Hippocampal formation (tissue), 2 donors: Measurements from ENCODE around the gene HHLA2.
A peak's percentile ranks its signal among the peaks of the same experiment; 100 is the strongest.
"Not testable (repeated sequence)": the region's sequence is repeated elsewhere in the genome, so short reads cannot be mapped to it uniquely, and the experiment has no call there.

Source experiments
- DNase-seq, 2 donors: peaks; one replicate each; lab custom pipeline; 2025; lab: John Stamatoyannopoulos, UW

Gene HHLA2

GRCh38 chr3:108342837-108343486 lies 46.6 kb downstream of the HHLA2 start:
- DNase-seq, result no peak

DNA sequence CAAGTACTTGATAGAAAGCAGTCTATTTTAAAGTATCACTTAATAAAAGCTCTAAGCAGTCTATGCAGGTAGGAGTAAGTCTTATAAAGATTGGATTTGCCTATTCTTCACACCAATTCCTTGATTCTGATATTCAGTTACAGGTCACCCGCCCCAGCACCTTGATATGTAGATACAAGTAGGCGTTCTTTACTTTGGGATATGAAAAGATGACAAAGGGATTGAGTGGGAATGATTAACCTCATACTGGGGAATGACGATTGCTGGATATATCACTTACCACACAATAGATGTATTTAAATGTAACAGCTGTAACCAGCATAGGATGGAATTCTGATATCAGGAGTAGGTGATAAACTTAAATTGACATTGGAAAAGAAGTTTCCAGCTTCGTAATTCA lies 47.1 kb downstream of the HHLA2 start:
- no peak for DNase-seq

- no peak for DNase-seq
Observed at GRCh38 chr3:108345492-108346205, 49.3 kb downstream of the HHLA2 start.

DNA sequence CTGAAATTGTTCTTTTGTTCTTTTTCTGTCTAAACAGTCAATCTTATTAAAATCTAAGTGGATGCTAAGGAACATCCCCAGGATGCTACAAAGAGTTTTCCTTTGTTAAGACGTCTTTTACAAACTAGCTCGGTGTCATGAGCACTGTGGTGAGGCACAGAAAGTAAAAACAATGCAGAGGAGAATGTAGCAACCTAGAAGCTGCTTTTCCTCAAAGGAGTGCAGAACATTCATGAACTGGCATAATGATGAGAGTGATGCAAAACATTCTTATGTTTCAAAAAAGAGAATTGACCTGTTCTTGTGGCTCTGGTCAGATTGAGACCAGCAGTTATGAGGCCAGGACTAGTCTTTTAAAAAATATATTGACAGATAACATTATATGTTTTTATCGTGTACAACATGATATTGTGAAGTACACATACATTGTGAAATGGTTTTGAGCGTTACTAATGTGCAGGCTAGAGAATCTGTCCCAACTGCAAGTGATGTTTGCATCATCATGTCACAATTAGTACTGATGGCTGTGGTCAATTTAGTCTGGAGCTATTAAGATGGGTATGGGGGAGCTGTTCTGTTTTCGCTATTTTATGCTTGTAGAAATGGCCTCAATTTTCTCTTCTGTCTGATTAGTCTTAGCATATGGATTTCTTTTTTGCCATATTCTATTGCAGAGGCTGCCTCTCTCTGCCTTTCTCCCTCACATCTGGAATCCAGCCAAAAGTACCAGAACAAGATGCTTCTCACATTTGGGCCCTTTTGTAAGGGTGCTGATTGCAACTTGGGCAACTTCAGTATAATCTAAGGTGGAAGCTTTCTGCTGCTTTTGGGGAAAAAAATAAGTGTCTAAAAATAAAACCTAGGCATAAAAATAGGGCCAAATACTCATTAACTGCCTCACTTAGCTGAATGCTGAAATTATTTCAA lies 50.2 kb downstream of the HHLA2 start:
- no peak for DNase-seq

GRCh38 chr3:108352176-108352575 lies 55.8 kb downstream of the HHLA2 start:
- DNase-seq, result no peak

- DNase-seq, result no peak
Observed at GRCh38 chr3:108354562-108354961, 58.2 kb downstream of the HHLA2 start.

DNA sequence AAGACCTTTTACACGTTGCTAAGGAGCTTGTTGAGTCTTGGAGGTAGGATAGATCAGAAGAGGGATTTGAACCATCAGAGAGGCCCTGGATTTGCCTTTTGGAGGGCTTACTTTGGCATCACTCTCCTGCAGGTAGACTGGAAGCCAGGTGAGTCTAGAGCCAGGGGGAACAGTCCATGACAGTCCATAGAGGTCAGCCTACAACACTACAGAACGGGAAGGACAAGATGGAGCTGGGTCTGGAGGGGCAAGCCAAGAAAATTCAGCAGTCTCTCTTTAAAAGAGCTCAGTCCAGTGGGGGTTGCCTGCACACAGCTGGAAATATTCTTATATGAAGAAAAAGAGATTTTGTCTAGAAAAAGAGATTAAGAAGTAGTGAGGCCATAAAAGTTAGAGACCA lies 60.7 kb downstream of the HHLA2 start:
- no peak for DNase-seq

DNA sequence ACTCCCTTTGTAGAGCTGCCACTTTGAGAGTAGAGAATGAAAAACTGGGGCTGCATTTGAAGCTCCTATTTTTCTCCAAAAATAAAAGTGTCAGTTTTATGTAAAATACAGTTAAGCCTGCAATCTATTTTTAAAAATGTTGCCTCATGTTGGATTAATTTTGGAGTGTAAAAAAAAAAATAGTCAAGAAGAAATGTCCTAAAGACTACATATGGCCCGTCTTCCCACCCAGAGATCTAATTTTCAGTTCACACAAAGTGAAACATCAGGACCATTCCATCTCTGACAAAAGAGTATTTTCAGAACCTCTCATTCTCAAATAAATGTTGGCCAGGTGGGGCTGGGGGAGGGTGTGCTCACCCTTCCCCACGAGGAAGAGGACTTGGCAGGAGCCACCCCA lies 62.7 kb downstream of the HHLA2 start:
- DNase-seq, result no peak

- no peak for DNase-seq
Observed at GRCh38 chr3:108376026-108376425, 79.7 kb downstream of the HHLA2 start.

- no peak for DNase-seq
Observed at GRCh38 chr3:108377384-108377783, 81.0 kb downstream of the HHLA2 start.

GRCh38 chr3:108378153-108378951 lies 82.0 kb downstream of the HHLA2 start:
- DNase-seq, result no peak

- DNase-seq, result not testable (repeated sequence)
Observed at GRCh38 chr3:108378952-108379342, 82.6 kb downstream of the HHLA2 start.

- no peak for DNase-seq
Observed at GRCh38 chr3:108380128-108380795, 83.9 kb downstream of the HHLA2 start.

DNA sequence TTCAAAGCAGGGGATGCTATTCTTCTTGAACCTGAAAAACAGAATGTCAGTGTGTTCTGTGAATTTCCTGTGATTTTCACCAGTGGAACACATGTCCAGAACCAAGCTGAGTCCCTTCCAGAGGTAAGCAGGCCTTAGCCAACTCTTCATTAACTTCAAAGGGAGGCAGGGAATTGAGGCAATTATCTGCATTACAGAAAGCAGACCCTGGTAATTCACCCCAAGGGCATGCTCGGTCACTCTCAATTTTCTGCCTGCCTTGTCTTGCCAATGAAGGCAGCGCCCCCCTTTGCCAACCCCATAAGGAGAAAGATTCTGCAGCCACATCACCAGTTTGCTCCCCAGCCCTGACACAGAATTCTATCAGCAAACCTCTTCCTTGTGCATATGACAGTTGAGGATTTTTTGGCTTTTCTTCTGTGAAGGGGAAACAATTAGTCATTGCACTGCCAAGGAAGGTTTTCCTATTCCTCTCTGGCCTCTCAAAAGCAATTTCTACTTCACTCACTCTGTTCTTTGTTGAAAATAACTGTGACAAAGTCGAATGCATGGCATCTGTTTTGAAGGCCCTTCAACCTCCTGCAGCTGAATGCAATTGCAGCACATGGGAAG lies 85.3 kb downstream of the HHLA2 start:
- peak in 1 of 2 donors; percentile 2 for DNase-seq

DNA sequence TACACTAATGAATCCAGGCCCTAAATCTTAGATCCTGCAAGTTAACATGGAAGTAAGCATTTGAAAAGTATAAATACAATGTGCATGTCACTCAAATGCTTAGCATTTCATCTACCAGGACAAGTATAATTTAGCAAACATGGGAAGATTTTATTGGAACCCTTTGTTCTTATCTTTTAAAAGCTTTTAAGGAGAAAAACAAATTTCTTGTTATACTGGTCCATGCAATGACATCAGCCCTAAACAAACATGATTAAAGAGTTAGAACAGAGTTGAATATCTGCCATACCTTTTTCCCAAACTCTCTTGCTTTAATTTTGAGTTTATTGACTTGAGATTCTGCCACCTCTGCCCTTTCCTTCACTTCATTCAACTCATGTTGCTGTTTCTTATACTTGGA lies 87.0 kb downstream of the HHLA2 start:
- DNase-seq, result no peak

DNA sequence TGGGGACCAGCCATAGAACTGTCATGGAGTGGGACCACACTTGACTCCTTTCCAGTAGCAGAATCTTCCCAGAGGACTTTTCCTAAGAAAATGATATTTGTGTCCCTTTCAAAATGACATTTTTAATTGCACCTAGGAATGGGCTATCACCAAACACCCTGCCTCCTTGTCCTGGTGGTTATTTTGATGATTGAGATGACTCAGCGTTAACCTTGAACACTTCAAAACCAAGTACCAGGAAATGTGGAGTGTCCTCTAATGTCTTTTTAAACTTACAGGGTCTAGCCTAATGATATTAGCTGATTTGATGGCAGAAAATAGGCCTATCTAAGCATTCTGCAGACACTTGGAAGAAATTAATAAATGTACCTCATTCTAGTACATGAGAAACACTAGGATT lies 90.7 kb downstream of the HHLA2 start:
- DNase-seq, result no peak

DNA sequence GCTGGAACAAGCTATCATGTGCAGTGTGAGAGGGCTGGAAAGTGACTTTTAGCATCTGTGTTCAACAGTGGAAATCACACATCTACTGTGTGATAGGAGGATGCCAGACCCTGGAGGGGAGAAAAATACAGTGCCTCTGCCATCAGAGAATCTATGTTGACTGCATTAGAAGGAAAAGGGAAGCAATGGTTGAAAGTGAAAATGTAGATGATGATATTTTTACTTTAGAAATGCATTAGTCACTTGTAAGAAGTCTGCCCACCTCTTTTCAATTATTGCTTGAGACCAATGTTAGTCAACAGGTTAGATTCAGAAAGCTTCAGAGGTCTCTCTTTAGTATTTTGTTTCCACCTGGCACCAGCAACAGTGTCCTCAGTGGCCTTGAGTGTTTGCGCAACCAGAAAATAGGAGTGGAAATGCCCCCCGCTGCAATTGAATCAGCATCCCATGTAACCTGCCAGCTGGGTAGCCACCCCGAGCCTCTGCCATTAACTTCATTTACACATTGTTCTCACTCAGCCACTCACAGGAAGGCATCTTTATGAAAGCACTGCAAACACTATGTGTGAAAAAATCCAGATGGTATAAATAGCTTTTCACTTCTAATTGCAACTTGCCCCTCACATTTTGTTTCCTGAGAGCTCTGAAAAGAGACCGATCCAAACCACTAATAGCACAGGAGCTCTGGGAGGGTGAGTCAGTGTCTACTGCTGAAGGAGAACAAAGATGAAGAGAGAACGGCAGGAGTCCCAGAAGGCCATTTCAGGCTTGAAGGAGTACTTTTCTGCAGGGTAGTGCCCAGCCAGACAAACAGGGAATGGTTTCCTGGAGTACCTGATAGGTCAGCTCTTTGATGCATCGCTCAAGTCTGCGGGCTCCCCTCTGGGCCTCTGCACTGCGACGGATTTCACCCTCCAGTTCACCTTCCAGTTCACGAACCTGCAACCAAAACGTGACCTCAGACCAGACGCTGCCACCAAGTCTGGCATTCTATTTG lies 92.1 kb downstream of the HHLA2 start:
- DNase-seq, result peak; percentile 24 to 55

DNA sequence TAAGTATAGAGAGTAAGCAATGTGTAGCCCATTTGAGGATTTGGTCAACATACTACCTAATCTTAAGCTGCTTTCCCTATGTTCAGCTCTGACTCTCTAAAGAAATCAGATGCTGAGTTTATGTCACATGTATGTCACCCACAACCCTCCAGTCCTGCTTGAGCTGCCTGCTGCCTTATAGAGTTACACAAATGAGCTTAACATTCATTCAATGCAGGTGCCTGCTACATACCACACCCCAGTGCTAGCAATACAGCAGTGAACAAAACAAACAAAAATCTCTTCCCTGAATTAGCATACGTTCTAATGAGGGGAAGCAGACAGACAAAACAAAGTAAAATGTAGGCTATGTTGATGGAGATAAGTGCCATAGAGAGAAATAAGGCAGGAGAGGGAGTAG lies 93.0 kb downstream of the HHLA2 start:
- no peak for DNase-seq

DNA sequence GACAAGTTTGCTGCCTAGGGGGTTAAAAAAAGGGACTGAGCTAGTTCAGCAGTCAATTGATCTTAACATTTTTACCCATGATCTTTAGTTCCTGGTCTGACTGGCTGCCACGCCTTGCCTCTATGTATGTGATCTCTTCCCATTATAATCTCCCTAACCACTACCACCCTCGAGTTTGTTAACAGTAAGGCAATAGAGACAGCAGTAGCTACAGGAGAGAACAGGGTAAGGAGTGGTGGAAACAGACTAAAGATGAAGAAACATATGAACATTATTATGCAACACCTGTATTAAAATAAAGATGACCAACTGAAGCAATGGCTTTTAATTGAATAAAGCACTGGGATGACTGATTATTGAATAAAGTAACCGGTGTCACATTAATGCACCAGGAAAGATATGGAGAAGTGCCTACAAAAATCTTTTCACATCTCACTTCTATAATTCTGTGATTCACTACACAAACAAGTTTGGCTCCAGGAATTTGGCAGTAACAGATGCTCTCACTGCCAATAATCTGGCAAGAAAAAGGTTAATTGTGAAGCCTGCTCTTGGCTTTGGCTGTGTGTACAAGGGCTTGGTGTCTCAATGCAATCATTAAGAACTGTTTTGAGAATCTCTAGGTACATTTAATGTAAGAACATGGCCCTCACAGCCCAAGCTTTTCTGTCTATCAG lies 95.7 kb downstream of the HHLA2 start:
- DNase-seq, result peak in 1 of 2 donors; percentile 42
